Loucy (cell line): ENCODE results near the gene EFTUD2.
A peak's percentile ranks its signal among the peaks of the same experiment; 100 is the strongest.

Source experiments
- CTCF ChIP-seq: fragments of 200-600 bp; sonication (generic); conservative IDR thresholded peaks from 2 replicates; pipeline ENCODE4 v1.5.1; 2014; ENCODE audit warnings: mild to moderate bottlenecking, antibody characterized with exemption, low read length
- EZH2phosphoT487 ChIP-seq: fragments of 200-600 bp; IDR thresholded peaks from 2 replicates; pipeline ENCODE4 v1.6.1; 2018; ENCODE audit warnings: antibody characterized with exemption, mild to moderate bottlenecking, moderate library complexity, borderline replicate concordance

GRCh38 chr17:44947461-44948314 lies 48.4 kb upstream of the EFTUD2 start, which contains the start of gene KIF18B:
- TF ChIP-seq CTCF (0 out of 2 replicates have a peak, but pooled peaks have one; percentile 14), EZH2phosphoT487 (no peak)
